ENCODE results near the gene MAN2A1.

GRCh38 chr5:109695005-109695926 lies 5.5 kb downstream of the MAN2A1 start:
- TF ChIP-seq CTCF (conservative IDR thresholded peaks at IDR 0.05 in 1 of 2, IDR thresholded peaks at IDR 0.05 in 1 of 2; ENCODE audit: low read depth in 1 of 2, low read length in 2 of 2) (no peak), EZH2 (IDR thresholded peaks at IDR 0.05; ENCODE audit: low read length, missing control alignments) (no peak)

Measured in fibroblast of lung (primary cell).